HEK293T (cell line): ENCODE data around the gene CHMP1A.

ENCODE experiments used
- CTCF ChIA-PET: fragments of 350-600 bp; formaldehyde crosslinking; extraction: SDS; loops from one replicate; lab custom pipeline; 2021; ENCODE audit warnings: antibody characterized with exemption, inconsistent platforms; lab: Yijun Ruan, JAX
- POLR2A ChIA-PET: fragments of 350-600 bp; formaldehyde crosslinking; extraction: SDS; loops from one replicate; lab custom pipeline; 2020; ENCODE audit warnings: antibody characterized with exemption, inconsistent platforms; lab: Yijun Ruan, JAX
- DNase-seq: peaks from one replicate; pipeline ENCODE4 v3.0.0; 2012; ENCODE audit warnings: mixed read lengths; ENCODE audit errors: extremely low spot score
- ARNT ChIP-seq: fragments of 450-650 bp; IDR thresholded peaks from 2 replicates; pipeline ENCODE4 v1.6.1; 2017; ENCODE audit warnings: mild to moderate bottlenecking
- BHLHE40 ChIP-seq: fragments of 450-650 bp; IDR thresholded peaks from 2 replicates; pipeline ENCODE4 v1.6.1; 2016; ENCODE audit warnings: mild to moderate bottlenecking, moderate library complexity, borderline replicate concordance
- CTBP1 ChIP-seq: fragments of 450-650 bp; IDR thresholded peaks from 2 replicates; pipeline ENCODE4 v1.6.1; 2016; ENCODE audit warnings: borderline replicate concordance
- ELF4 ChIP-seq: fragments of 450-650 bp; IDR thresholded peaks from 2 replicates; pipeline ENCODE4 v1.6.1; 2017; ENCODE audit warnings: antibody characterized with exemption
- FOXA1 ChIP-seq: fragments of 450-650 bp; IDR thresholded peaks from 2 replicates; pipeline ENCODE4 v1.6.1; 2016; ENCODE audit warnings: mild to moderate bottlenecking
- FOXK2 ChIP-seq: fragments of 450-650 bp; IDR thresholded peaks from 2 replicates; pipeline ENCODE4 v1.6.1; 2016; ENCODE audit warnings: mild to moderate bottlenecking
- FOXM1 ChIP-seq: fragments of 450-650 bp; IDR thresholded peaks from 2 replicates; pipeline ENCODE4 v1.6.1; 2017; ENCODE audit warnings: mild to moderate bottlenecking, borderline replicate concordance
- HDGF ChIP-seq: fragments of 450-650 bp; IDR thresholded peaks from 2 replicates; pipeline ENCODE4 v1.6.1; 2017; ENCODE audit warnings: antibody characterized with exemption, borderline replicate concordance
- L3MBTL2 ChIP-seq: fragments of 450-650 bp; conservative IDR thresholded peaks from 2 replicates; pipeline ENCODE4 v1.6.1; 2016; ENCODE audit warnings: mild to moderate bottlenecking
- LEF1 ChIP-seq: fragments of 450-650 bp; IDR thresholded peaks from 2 replicates; pipeline ENCODE4 v1.6.1; 2017; ENCODE audit warnings: mild to moderate bottlenecking, borderline replicate concordance
- NFRKB ChIP-seq: fragments of 450-650 bp; IDR thresholded peaks from 2 replicates; pipeline ENCODE4 v1.6.1; 2016; ENCODE audit warnings: mild to moderate bottlenecking, moderate library complexity
- SP1 ChIP-seq: fragments of 450-650 bp; IDR thresholded peaks from 2 replicates; pipeline ENCODE4 v1.6.1; 2017
- SUZ12 ChIP-seq: fragments of 450-650 bp; IDR thresholded peaks from 2 replicates; pipeline ENCODE4 v1.6.1; 2016; ENCODE audit warnings: mild to moderate bottlenecking
- TARDBP ChIP-seq: fragments of 450-650 bp; IDR thresholded peaks from 2 replicates; pipeline ENCODE4 v1.6.1; 2016
- ZNF384 ChIP-seq: fragments of 450-650 bp; IDR thresholded peaks from 2 replicates; pipeline ENCODE4 v1.6.1; 2016
- TF ChIP-seq, protein P1 (sequence below): fragments of 450-650 bp; IDR thresholded peaks from 2 replicates; pipeline ENCODE4 v1.6.1; 2016

The CHMP1A gene

DNA sequence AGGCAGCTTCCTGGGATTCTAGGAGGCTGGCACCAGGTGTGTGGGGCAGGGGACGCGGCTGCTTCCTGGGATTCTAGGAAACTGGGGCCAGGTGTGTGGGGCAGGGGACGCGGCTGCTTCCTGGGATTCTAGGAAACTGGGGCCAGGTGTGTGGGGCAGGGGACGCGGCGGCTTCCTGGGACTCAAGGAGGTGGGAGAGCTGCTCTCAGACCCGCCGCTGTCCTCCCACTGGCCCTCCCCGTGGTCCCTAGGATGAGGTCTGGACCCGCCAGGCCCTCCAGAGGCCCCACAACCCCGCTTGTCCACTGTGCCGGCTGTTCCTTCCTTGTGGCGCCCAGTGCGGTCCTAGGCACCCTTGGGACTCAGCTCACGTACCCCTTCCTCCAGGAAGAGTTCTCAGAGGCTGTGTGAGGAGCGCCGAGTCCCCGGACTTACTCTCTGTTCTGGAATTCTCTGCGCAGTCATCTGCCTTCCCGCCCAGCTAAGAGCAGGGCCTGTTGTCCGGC lies 43.5 kb downstream of the CHMP1A start:
- TF ChIP-seq LEF1 (no peak), L3MBTL2 (no peak)
- DNase-seq: no peak
- POLR2A ChIA-PET: interaction anchor here (1.0 to 1.5 kb wide), 3 partner anchors 41 to 49 kb away, joined by 3 to 4 read pairs (median 3); no protein-coding TSS in a partner anchor
- CTCF ChIA-PET: interaction anchor here (1.3 to 2.1 kb wide), 2 partner anchors 19 to 27 kb away, joined by 4 to 8 read pairs; no protein-coding TSS in a partner anchor

DNA sequence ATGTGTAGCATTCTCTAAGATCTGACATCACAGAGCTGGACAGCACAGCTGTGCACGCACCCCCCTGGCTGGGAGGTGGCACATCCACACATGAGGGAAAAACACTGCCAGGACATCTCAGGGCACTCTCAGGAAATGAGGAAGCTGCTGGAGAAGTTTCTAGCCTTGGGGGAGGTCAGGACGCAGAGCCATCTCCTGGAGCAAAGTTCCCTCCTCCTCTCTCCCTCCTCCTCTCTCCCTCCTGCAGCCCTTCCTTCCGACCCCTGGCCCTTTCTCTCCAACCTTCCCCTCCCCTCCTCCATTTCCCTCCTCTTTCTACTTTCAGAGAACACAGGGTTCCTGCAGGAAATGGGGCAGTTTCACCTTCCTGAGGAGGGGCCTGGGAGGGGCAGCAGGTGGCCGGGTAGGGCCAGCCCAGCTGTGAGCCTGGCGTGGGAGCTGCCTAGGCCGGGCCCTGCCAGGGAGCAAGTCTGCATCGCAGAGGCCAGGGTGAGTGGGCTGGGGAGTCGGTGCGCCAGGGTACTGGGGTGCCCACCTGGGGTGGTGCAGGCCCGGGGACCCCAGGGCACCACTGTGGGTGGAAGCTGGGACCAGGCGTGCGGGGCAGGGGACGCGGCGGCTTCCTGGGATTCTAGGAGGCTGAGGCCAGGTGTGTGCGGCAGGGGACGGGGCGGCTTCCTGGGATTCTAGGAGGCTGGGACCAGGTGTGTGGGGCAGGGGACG lies 44.1 kb downstream of the CHMP1A start, which contains the start of gene DPEP1:
Gene DPEP1 (plus strand): TSS at position 412 of the 723 bp plus-strand sequence. CDS start 16,769 bp downstream, outside the sequence.
- CTCF ChIA-PET: no interaction called here
- POLR2A ChIA-PET: interaction anchor here (1.5 kb wide), 1 partner anchor 48 kb away, joined by 3 read pairs; no protein-coding TSS in a partner anchor
- TF ChIP-seq FOXK2 (no peak), BHLHE40 (no peak), ELF4 (no peak), FOXA1 (no peak)
- no peak for DNase-seq

GRCh38 chr16:89612415-89613166 lies 44.9 kb downstream of the CHMP1A start:
- POLR2A ChIA-PET: interaction anchor here (1.5 kb wide), 1 partner anchor 47 kb away, joined by 3 read pairs; no protein-coding TSS in a partner anchor
- TF ChIP-seq HDGF (no peak), FOXK2 (no peak), ARNT (no peak), L3MBTL2 (no peak)
- no peak for DNase-seq
- CTCF ChIA-PET: no interaction called here

DNA sequence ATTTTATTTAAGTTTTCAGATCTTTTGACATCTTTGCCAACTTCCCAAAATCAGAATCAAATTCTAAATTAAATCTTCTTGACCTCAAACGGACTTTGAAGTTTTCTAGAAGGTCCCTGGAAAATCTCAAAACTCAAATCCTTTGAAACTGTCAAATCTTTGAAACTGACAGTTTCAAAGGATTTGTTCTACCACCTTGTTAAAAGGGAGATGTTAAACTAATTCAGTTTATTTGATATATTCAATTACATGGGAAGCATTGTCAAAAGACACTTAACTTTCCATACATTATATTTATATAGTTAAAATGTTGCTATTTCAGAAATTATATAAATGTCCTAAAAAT lies 47.4 kb downstream of the CHMP1A start:
- POLR2A ChIA-PET: no interaction called here
- CTCF ChIA-PET: no interaction called here

DNA sequence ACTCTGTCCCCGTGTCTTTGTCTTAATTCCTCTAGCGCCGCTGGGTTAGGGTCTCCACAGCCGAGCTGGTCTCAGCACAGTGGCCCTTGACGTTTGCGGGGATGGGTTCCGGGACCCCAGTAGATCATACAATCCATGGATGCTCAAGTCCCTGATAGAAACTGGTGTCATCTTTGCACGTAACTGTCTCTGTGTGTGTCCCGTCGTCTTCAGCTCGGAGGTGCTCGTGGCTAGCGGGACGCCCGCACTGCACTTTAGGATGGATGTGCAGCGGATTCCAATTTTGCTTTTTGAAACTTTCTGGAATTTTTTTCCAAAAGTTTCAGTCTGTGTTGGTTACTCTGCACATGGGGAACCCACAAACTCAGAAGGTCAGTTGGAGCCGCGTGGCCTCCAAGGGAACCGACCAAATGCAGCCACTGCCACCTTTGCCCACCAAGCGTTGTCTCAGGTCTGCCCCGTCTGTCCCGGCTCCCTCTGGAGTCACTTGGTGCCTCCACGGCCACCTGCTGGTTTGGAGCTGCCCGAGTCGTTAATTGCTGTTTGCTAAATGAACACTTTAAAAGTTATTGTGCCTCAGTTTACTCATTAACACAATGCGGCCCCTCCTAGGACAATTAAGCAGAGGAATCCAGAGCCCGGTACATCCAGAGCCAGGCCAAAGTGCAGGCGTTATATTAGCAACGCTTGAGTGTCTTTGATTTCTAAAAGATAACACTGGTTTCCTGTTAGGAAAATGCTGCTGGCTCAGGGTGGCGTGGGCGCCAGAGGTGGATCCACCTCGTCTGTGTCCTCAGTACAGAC lies 49.4 kb downstream of the CHMP1A start:
- CTCF ChIA-PET: interaction anchor here (1.0 kb wide), 1 partner anchor 8 kb away, joined by 3 read pairs; no protein-coding TSS in a partner anchor
- POLR2A ChIA-PET: no interaction called here
- TF ChIP-seq LEF1: no peak
- TF ChIP-seq SP1: no peak
- TF ChIP-seq FOXK2: no peak
- no peak for TF ChIP-seq NFRKB
- TF ChIP-seq SUZ12: no peak
- no peak for TF ChIP-seq FOXA1
- no peak for TF ChIP-seq CTBP1
- DNase-seq: no peak

More for the DNA sequence above, 47.4 kb downstream of the CHMP1A start:
- TF ChIP-seq NFRKB (no peak), L3MBTL2 (no peak), FOXA1 (no peak), FOXM1 (no peak), FOXK2 (no peak), ARNT (no peak), SUZ12 (no peak), ZNF384 (no peak), HDGF (no peak), TARDBP (no peak), BHLHE40 (no peak)
- TF ChIP-seq, protein P1, sequence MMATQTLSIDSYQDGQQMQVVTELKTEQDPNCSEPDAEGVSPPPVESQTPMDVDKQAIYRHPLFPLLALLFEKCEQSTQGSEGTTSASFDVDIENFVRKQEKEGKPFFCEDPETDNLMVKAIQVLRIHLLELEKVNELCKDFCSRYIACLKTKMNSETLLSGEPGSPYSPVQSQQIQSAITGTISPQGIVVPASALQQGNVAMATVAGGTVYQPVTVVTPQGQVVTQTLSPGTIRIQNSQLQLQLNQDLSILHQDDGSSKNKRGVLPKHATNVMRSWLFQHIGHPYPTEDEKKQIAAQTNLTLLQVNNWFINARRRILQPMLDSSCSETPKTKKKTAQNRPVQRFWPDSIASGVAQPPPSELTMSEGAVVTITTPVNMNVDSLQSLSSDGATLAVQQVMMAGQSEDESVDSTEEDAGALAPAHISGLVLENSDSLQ: no peak
- DNase-seq: no peak

DNA sequence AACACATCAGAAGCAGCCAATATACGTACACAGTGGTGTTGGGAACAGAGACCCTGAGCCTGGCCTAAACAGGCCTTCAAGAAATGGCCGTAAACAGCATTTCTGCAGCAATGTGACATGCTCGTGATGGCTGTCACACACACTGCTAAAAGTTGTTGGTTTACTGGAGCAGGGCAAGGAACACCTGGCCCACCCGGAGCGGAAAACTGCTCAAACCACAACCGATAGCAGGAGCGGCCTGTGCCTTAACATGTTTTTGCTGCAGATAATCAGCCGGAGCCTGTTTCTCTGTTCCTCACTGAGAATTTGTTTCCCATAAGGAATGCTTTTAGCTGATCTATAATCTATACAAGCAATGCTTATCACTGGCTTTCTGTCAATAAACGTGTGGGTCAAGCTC lies 50.1 kb downstream of the CHMP1A start:
- TF ChIP-seq ELF4 (no peak), TARDBP (no peak), L3MBTL2 (no peak), FOXM1 (no peak), CTBP1 (no peak), FOXK2 (no peak), SP1 (no peak), ARNT (no peak), LEF1 (no peak), BHLHE40 (no peak), SUZ12 (no peak), ZNF384 (no peak), NFRKB (no peak), HDGF (no peak), FOXA1 (no peak)
- TF ChIP-seq, protein P1: no peak
- POLR2A ChIA-PET: interaction anchor here (1.4 kb wide), 1 partner anchor 390 kb away, joined by 3 read pairs; the partner anchor contains the start of gene ZNF778
- CTCF ChIA-PET: interaction anchor here (1.0 kb wide), 1 partner anchor 9 kb away, joined by 3 read pairs; no protein-coding TSS in a partner anchor
- no peak for DNase-seq
